Astrocyte of the spinal cord (primary cell): Measurements from ENCODE around the gene PACSIN2.
"Not testable (repeated sequence)": the region's sequence is repeated elsewhere in the genome, so short reads cannot be mapped to it uniquely, and the experiment has no call there.

Experiments
- DNase-seq: peaks from one replicate; pipeline ENCODE4 v3.0.0; 2011; ENCODE audit warnings: low read depth, low spot score
- H3K4me3 ChIP-seq: 2 replicates; pipeline ENCODE4 v1.5.1; 2011; ENCODE audit warnings: low read depth, mild to moderate bottlenecking, low read length, moderate library complexity
- in situ Hi-C: cut with HindIII; loops from 2 replicates; pipeline ENCODE4 v1.10.0; 2017; ENCODE audit warnings: low sequenced_read_pairs
- TF ChIP-seq, protein P1 (sequence below): IDR thresholded peaks from 2 replicates; pipeline ENCODE4 v1.5.1; 2012; ENCODE audit warnings: low read depth, mild to moderate bottlenecking, low read length, inconsistent platforms

Gene PACSIN2

GRCh38 chr22:43031617-43032016, 16.7 kb upstream of the PACSIN2 start:
- no peak for DNase-seq
- H3K4me3 ChIP-seq: no peak overlapping the region
- in situ Hi-C loops: no loop called here
- TF ChIP-seq, protein P1, sequence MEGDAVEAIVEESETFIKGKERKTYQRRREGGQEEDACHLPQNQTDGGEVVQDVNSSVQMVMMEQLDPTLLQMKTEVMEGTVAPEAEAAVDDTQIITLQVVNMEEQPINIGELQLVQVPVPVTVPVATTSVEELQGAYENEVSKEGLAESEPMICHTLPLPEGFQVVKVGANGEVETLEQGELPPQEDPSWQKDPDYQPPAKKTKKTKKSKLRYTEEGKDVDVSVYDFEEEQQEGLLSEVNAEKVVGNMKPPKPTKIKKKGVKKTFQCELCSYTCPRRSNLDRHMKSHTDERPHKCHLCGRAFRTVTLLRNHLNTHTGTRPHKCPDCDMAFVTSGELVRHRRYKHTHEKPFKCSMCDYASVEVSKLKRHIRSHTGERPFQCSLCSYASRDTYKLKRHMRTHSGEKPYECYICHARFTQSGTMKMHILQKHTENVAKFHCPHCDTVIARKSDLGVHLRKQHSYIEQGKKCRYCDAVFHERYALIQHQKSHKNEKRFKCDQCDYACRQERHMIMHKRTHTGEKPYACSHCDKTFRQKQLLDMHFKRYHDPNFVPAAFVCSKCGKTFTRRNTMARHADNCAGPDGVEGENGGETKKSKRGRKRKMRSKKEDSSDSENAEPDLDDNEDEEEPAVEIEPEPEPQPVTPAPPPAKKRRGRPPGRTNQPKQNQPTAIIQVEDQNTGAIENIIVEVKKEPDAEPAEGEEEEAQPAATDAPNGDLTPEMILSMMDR: no peak

GRCh38 chr22:43018615-43019014, 3.7 kb upstream of the PACSIN2 start:
- TF ChIP-seq, protein P1: no peak
- in situ Hi-C loops: no loop called here
- DNase-seq: no peak
- H3K4me3 ChIP-seq: no peak overlapping the region

DNA sequence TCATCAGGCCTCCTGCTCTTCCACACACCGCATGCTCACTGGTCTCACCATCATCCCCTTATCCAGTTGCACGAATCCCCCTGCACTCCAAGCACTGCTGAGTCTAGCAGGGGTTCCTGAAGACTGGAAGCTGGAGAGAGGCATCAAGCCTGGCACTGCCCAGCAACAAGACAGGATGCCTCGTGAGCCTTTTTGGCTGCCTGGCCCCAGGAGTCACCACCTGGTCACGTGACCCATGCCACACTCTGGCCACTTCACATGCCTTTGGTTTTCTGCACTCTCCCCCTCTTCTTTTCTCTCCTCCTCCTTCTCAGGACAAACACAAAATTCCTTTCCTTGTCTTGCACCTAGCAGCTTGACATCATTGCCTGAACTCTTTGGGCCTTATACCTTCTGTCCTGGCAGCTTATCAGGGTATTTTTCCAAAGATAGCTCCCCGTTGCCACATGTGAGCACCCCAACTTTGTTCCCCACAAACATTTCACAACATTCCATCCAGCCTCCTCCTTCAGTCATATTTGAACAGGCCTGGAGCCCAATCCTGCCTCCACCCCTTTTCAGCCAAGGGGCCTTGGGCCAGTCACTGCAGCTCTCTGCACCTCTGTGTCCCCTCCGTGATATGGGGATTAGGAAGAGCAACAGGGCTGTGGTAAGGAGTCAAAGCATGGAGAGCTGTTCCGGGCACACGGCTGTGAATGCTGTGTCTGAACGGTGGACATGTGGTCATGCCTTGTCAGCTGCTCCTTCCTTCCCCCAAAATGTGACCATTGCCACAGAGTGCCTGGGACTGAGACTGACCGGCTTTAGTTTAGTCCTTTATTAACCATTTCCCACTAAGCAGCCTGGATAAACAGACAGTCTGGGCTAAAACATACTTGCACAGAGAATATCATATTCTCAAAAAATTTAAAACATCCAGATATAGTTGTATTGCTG, 2.8 kb upstream of the PACSIN2 start:
- in situ Hi-C loops: no loop called here
- DNase-seq: no peak
- TF ChIP-seq, protein P1: no peak
- H3K4me3 ChIP-seq: no peak overlapping the region

- DNase-seq, H3K4me3 ChIP-seq, in situ Hi-C loops: not testable (repeated sequence)
Observed at GRCh38 chr22:43016150-43016549, 1.2 kb upstream of the PACSIN2 start.

DNA sequence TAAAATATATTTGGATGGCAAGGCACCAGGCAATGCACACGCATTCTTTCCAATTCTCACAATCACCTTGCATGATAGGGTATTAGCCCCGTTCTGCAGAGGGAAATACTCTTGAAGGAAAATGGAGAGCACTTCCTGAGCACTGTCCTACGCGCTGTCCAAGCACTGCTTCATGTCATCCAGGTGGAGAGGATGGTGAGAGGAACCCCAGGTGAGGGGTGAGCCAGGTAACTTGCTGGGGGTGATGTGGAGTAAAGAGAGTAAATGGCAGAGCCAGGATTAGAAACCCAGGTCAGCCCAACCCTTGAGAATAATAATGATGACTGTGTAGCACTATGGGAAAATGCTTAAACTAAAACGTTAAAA, 711 bp upstream of the PACSIN2 start:
- no peak for DNase-seq
- TF ChIP-seq, protein P1: no peak
- in situ Hi-C loops: no loop called here
- H3K4me3 ChIP-seq: peak overlapping the region; percentile 61

- H3K4me3 ChIP-seq: peak overlapping the region; percentile 91
- DNase-seq: no peak
- in situ Hi-C loops: no loop called here
Observed at GRCh38 chr22:43014316-43014868, 557 bp downstream of the PACSIN2 start.

More at GRCh38 chr22:43014316-43014868, 557 bp downstream of the PACSIN2 start:
- TF ChIP-seq, protein P1: no peak
